ENCODE measurements around the gene MYO5C. TPM values are rescaled to one million over a fixed set of nuclear protein-coding genes. Genes with fewer than 3 reads are reported as not detected.

Gene MYO5C
- total RNA-seq, 1 donor from 2014 or later, result 24.1 TPM

DNA sequence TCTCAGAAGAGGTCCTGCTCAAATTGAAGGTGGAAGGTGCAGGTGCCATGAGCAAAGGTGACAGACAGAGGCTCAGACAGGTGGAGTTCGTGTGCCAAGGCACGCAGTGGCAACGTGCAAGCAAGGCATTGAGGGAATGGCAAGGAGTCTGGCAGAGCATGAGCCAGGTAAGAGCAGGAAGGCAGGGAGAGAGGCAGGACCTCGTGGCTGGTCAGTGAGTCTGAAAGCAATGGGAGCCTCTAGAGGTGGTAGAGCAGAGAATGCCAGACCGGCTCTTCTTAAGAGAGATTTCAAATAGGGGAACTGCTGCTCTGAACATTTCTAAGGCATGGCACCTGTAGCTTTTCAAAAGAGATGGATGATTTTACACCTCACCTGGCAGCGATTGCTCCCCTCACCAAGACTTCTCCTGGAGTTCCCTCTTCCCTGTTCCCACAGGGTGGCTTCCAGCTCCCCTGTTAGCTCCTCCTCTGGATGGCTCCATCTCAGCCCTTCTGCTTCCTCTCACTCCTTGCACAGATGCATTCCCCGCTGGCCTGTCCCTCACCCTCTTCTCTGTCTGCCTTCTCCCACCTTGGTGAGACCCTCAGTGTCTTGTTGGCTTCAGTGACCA, 2.7 kb downstream of the MYO5C start:
- Mint-ChIP-seq H3K4me3 (no peak overlapping the region), H3K27ac (no peak overlapping the region)
- H3K9ac ChIP-seq, result no peak overlapping the region

DNA sequence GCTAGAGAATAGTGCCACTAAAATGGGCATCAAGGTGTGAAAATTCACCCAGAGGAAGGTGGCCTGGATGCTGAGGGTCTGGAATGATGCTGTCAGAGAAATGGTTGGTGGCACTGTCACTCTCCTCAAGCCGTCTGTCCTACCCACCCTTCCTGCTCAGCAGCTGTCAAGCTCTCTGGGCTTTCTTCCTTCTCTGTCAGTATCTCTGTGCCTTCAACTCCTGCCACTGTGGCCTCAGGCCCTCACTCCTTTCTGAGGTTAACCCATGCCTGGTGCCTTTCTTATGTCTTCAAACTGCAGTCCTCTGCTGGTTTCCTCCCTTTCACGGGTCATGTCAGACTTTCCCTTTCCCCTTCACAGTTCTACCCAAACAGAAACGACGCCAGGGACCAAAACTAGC, 4.4 kb downstream of the MYO5C start:
- peaks cover 3% of the 10 kb centered on the region for H3F3A ChIP-seq (ENCODE audit: low read depth)
- H3K9me3 Mint-ChIP-seq, result peaks cover 9% of the 10 kb centered on the region

More for the DNA sequence above, 2.7 kb downstream of the MYO5C start:
- H3K36me3 Mint-ChIP-seq, result peaks cover 7% of the 10 kb centered on the region
- Histone ChIP-seq H3K4me3 (no peak overlapping the region), H3K4me1 (peaks cover 32% of the 10 kb centered on the region), H3K79me2 (ENCODE audit: low read depth) (peaks cover 21% of the 10 kb centered on the region), H2AFZ (replicated peaks) (no peak overlapping the region), H3K27me3 (peaks cover 6% of the 10 kb centered on the region), H4K20me1 (ENCODE audit: low read depth) (no peaks in the 10 kb centered on the region), H3K4me2 (no peak overlapping the region), H3K27ac (no peak overlapping the region), H3F3A (ENCODE audit: low read depth) (peaks cover 4% of the 10 kb centered on the region), H3K36me3 (no peaks in the 10 kb centered on the region), H3K9me3 (ENCODE audit: low read depth) (no peaks in the 10 kb centered on the region)
- no peak for TF ChIP-seq EZH2 (IDR thresholded peaks at IDR 0.05)
- no peak for TF ChIP-seq EZH2phosphoT487 (IDR thresholded peaks at IDR 0.05)
- TF ChIP-seq, protein P1, sequence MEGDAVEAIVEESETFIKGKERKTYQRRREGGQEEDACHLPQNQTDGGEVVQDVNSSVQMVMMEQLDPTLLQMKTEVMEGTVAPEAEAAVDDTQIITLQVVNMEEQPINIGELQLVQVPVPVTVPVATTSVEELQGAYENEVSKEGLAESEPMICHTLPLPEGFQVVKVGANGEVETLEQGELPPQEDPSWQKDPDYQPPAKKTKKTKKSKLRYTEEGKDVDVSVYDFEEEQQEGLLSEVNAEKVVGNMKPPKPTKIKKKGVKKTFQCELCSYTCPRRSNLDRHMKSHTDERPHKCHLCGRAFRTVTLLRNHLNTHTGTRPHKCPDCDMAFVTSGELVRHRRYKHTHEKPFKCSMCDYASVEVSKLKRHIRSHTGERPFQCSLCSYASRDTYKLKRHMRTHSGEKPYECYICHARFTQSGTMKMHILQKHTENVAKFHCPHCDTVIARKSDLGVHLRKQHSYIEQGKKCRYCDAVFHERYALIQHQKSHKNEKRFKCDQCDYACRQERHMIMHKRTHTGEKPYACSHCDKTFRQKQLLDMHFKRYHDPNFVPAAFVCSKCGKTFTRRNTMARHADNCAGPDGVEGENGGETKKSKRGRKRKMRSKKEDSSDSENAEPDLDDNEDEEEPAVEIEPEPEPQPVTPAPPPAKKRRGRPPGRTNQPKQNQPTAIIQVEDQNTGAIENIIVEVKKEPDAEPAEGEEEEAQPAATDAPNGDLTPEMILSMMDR (IDR thresholded peaks at IDR 0.05), result no peak
- H3K27me3 Mint-ChIP-seq (ENCODE audit: insufficient read depth, low read depth), result no peaks in the 10 kb centered on the region
- H3K4me1 Mint-ChIP-seq, result peaks cover 25% of the 10 kb centered on the region
- H3K9me3 Mint-ChIP-seq, result peaks cover 4% of the 10 kb centered on the region
- DNase-seq (ENCODE audit: low spot score), result no peak

GRCh38 chr15:52290800-52291199, 4.8 kb downstream of the MYO5C start:
- no peaks in the 10 kb centered on the region for H3K9me3 ChIP-seq (ENCODE audit: low read depth)
- no peak overlapping the region for H3K27ac Mint-ChIP-seq
- H3K4me3 ChIP-seq, result no peak overlapping the region
- peaks cover 9% of the 10 kb centered on the region for H3K9me3 Mint-ChIP-seq
- H3K27me3 Mint-ChIP-seq (ENCODE audit: insufficient read depth, low read depth), result no peaks in the 10 kb centered on the region
- H4K20me1 ChIP-seq (ENCODE audit: low read depth), result no peaks in the 10 kb centered on the region
- H3F3A ChIP-seq (ENCODE audit: low read depth), result no peaks in the 10 kb centered on the region
- no peak overlapping the region for H3K4me2 ChIP-seq
- no peaks in the 10 kb centered on the region for H3K36me3 ChIP-seq
- no peak overlapping the region for H3K9ac ChIP-seq
- TF ChIP-seq, protein P1 (IDR thresholded peaks at IDR 0.05), result no peak
- TF ChIP-seq EZH2phosphoT487 (IDR thresholded peaks at IDR 0.05) (no peak), EZH2 (IDR thresholded peaks at IDR 0.05) (no peak)
- H3K27me3 ChIP-seq, result peaks cover 6% of the 10 kb centered on the region
- no peak for DNase-seq (ENCODE audit: low spot score)
- peaks cover 31% of the 10 kb centered on the region for H3K79me2 ChIP-seq (ENCODE audit: low read depth)
- H3K4me1 Mint-ChIP-seq, result peaks cover 28% of the 10 kb centered on the region
- H3K4me1 ChIP-seq, result peaks cover 31% of the 10 kb centered on the region
- H3K4me3 Mint-ChIP-seq, result no peak overlapping the region
- no peak overlapping the region for H2AFZ ChIP-seq (replicated peaks)
- H3K27ac ChIP-seq, result no peak overlapping the region
- H3K36me3 Mint-ChIP-seq, result peaks cover 13% of the 10 kb centered on the region

More for the DNA sequence above, 4.4 kb downstream of the MYO5C start:
- TF ChIP-seq EZH2 (IDR thresholded peaks at IDR 0.05) (no peak), EZH2phosphoT487 (IDR thresholded peaks at IDR 0.05) (no peak)
- TF ChIP-seq, protein P1 (IDR thresholded peaks at IDR 0.05), result no peak
- H4K20me1 ChIP-seq (ENCODE audit: low read depth), result no peaks in the 10 kb centered on the region
- no peak overlapping the region for H3K27ac ChIP-seq
- H3K4me3 ChIP-seq, result no peak overlapping the region
- Mint-ChIP-seq H3K4me1 (peaks cover 28% of the 10 kb centered on the region), H3K36me3 (peaks cover 13% of the 10 kb centered on the region), H3K4me3 (no peak overlapping the region), H3K27me3 (ENCODE audit: insufficient read depth, low read depth) (no peaks in the 10 kb centered on the region), H3K27ac (no peak overlapping the region)
- peaks cover 34% of the 10 kb centered on the region for H3K4me1 ChIP-seq
- no peak for DNase-seq (ENCODE audit: low spot score)
- no peak overlapping the region for H2AFZ ChIP-seq (replicated peaks)
- no peaks in the 10 kb centered on the region for H3K36me3 ChIP-seq
- no peak overlapping the region for H3K9ac ChIP-seq
- H3K79me2 ChIP-seq (ENCODE audit: low read depth), result peaks cover 31% of the 10 kb centered on the region
- H3K9me3 ChIP-seq (ENCODE audit: low read depth), result no peaks in the 10 kb centered on the region
- H3K27me3 ChIP-seq, result peaks cover 6% of the 10 kb centered on the region
- H3K4me2 ChIP-seq, result no peak overlapping the region

Data from neural progenitor cell (in vitro differentiated cells).